ENCODE measurements around the gene ULK4. TPM values are rescaled to one million over a fixed set of nuclear protein-coding genes. Genes with fewer than 3 reads are reported as not detected.

Gene ULK4
- total RNA-seq, 1 experiment from 2014 or later, result 4.2 TPM

DNA sequence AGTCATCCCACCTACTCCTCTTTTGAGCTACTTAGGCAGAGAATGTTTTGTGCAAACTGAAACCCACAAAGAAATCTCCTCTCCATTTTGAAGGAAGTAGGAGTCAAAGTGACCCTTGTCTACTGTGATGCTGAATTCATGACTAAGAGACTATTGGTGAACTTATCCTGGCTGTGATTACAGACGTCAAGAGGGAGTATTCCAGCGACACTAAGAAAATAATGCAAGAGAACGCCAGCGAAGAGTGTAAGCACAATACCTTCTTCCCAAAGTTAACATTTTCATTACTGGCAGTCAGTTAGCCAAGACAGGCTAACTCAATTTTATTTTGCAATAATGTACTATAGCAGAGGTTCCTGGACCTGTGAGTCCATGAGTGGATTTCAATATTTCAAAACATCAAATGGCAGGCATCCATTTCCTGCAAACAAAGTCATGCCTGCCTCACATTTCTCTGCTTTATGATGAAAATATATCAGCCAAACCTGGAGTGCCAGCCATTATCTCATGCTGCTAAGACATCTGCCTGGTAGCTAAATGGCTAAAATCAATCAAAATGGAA is 703.6 kb downstream of the ULK4 start:
- Histone ChIP-seq H3K4me1 (no peaks in the 10 kb centered on the region), H3K27me3 (replicated peaks; ENCODE audit: control insufficient read depth, insufficient read depth, low read length) (no peaks in the 10 kb centered on the region), H3K9me3 (no peaks in the 10 kb centered on the region), H3K4me3 (ENCODE audit: low read depth, low read length) (no peak overlapping the region), H3K36me3 (ENCODE audit: control insufficient read depth, insufficient read depth, low read length) (no peaks in the 10 kb centered on the region)
- Mint-ChIP-seq H3K27me3 (ENCODE audit: insufficient read depth, unreplicated experiment) (no peaks in the 10 kb centered on the region), H3K4me1 (ENCODE audit: low read depth, unreplicated experiment) (no peaks in the 10 kb centered on the region), H3K9me3 (ENCODE audit: unreplicated experiment) (peaks cover 8% of the 10 kb centered on the region), H3K4me3 (ENCODE audit: unreplicated experiment) (no peak overlapping the region), H3K36me3 (ENCODE audit: insufficient read depth, unreplicated experiment) (no peaks in the 10 kb centered on the region), H3K27ac (ENCODE audit: unreplicated experiment) (no peak overlapping the region)
- no TSS peak for BruUV-seq (replicated peaks)
- DNase-seq, result no peak
- ChIA-PET POLR2A (no interaction called here), CTCF (no interaction called here)
- TF ChIP-seq, protein P1, sequence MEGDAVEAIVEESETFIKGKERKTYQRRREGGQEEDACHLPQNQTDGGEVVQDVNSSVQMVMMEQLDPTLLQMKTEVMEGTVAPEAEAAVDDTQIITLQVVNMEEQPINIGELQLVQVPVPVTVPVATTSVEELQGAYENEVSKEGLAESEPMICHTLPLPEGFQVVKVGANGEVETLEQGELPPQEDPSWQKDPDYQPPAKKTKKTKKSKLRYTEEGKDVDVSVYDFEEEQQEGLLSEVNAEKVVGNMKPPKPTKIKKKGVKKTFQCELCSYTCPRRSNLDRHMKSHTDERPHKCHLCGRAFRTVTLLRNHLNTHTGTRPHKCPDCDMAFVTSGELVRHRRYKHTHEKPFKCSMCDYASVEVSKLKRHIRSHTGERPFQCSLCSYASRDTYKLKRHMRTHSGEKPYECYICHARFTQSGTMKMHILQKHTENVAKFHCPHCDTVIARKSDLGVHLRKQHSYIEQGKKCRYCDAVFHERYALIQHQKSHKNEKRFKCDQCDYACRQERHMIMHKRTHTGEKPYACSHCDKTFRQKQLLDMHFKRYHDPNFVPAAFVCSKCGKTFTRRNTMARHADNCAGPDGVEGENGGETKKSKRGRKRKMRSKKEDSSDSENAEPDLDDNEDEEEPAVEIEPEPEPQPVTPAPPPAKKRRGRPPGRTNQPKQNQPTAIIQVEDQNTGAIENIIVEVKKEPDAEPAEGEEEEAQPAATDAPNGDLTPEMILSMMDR (IDR thresholded peaks at IDR 0.05; ENCODE audit: insufficient read depth in 1 of 2, low read depth in 1 of 2, low read length in 1 of 2, severe bottlenecking in 1 of 2, unreplicated experiment in 1 of 2), result no peak
- intact Hi-C loops (cut with micrococcal nuclease; ENCODE audit: unreplicated experiment), result no loop called here

DNA sequence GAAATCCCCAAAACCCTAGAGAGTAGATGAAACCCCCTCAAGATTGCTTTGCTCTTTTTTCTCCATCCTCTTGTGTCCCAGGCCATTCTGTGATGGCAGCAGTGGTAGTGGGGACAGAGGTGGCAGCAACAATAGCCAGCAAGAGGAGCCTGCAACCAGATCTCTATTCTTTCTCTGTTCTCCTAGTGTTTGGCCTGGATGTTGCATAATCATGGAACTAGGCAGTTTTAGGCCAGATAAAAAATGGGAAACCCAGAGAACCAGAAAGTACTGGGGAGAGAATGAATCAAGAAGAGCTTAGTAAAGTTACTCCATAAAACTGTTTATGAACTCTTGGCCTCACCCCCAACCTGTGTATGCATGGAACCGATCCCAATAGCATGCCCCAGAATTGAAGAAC is 710.3 kb downstream of the ULK4 start:
- DNase-seq, result no peak
- intact Hi-C loops (cut with micrococcal nuclease; ENCODE audit: unreplicated experiment), result no loop called here
- H3K9me3 Mint-ChIP-seq (ENCODE audit: unreplicated experiment), result peaks cover 20% of the 10 kb centered on the region
- H3K4me1 ChIP-seq, result peaks cover 6% of the 10 kb centered on the region; the same call in 1 of the 2 replicates
- H3K4me3 ChIP-seq (ENCODE audit: low read depth, low read length), result no peak overlapping the region
- H3K36me3 Mint-ChIP-seq (ENCODE audit: insufficient read depth, unreplicated experiment), result no peaks in the 10 kb centered on the region
- H3K27me3 ChIP-seq (replicated peaks; ENCODE audit: control insufficient read depth, insufficient read depth, low read length), result no peaks in the 10 kb centered on the region
- no peak overlapping the region for H3K27ac Mint-ChIP-seq (ENCODE audit: unreplicated experiment)
- H3K4me3 Mint-ChIP-seq (ENCODE audit: unreplicated experiment), result no peak overlapping the region
- no TSS peak for BruUV-seq (replicated peaks)
- TF ChIP-seq, protein P1 (IDR thresholded peaks at IDR 0.05; ENCODE audit: insufficient read depth in 1 of 2, low read depth in 1 of 2, low read length in 1 of 2, severe bottlenecking in 1 of 2, unreplicated experiment in 1 of 2), result no peak
- no peaks in the 10 kb centered on the region for H3K36me3 ChIP-seq (ENCODE audit: control insufficient read depth, insufficient read depth, low read length)
- ChIA-PET POLR2A (no interaction called here), CTCF (no interaction called here)
- no peaks in the 10 kb centered on the region for H3K27me3 Mint-ChIP-seq (ENCODE audit: insufficient read depth, unreplicated experiment)
- no peaks in the 10 kb centered on the region for H3K9me3 ChIP-seq
- no peaks in the 10 kb centered on the region for H3K4me1 Mint-ChIP-seq (ENCODE audit: low read depth, unreplicated experiment)

GRCh38 chr3:41250825-41251224 is 711.1 kb downstream of the ULK4 start:
- intact Hi-C loops (cut with micrococcal nuclease; ENCODE audit: unreplicated experiment), result no loop called here
- Histone ChIP-seq H3K4me3 (ENCODE audit: low read depth, low read length) (no peak overlapping the region), H3K27me3 (replicated peaks; ENCODE audit: control insufficient read depth, insufficient read depth, low read length) (no peaks in the 10 kb centered on the region), H3K36me3 (ENCODE audit: control insufficient read depth, insufficient read depth, low read length) (no peaks in the 10 kb centered on the region), H3K9me3 (no peaks in the 10 kb centered on the region), H3K4me1 (peaks cover 6% of the 10 kb centered on the region; the same call in 1 of the 2 replicates)
- H3K36me3 Mint-ChIP-seq (ENCODE audit: insufficient read depth, unreplicated experiment), result no peaks in the 10 kb centered on the region
- TF ChIP-seq, protein P1 (IDR thresholded peaks at IDR 0.05; ENCODE audit: insufficient read depth in 1 of 2, low read depth in 1 of 2, low read length in 1 of 2, severe bottlenecking in 1 of 2, unreplicated experiment in 1 of 2), result no peak
- H3K4me1 Mint-ChIP-seq (ENCODE audit: low read depth, unreplicated experiment), result no peaks in the 10 kb centered on the region
- H3K4me3 Mint-ChIP-seq (ENCODE audit: unreplicated experiment), result no peak overlapping the region
- peaks cover 20% of the 10 kb centered on the region for H3K9me3 Mint-ChIP-seq (ENCODE audit: unreplicated experiment)
- ChIA-PET POLR2A (no interaction called here), CTCF (interaction anchor here (0.6 kb wide), 1 partner anchor 11 kb away, joined by 3 read pairs; no protein-coding TSS in a partner anchor)
- H3K27ac Mint-ChIP-seq (ENCODE audit: unreplicated experiment), result no peak overlapping the region
- BruUV-seq (replicated peaks), result no TSS peak
- H3K27me3 Mint-ChIP-seq (ENCODE audit: insufficient read depth, unreplicated experiment), result no peaks in the 10 kb centered on the region
- no peak for DNase-seq
